ENCODE data around the gene CGRRF1. TPM values are rescaled to one million over a fixed set of nuclear protein-coding genes. Genes with fewer than 3 reads are reported as not detected.

CGRRF1 gene
- total and polyA plus RNA-seq, 9 of the 15 experiments (the other 6 are each of a cell fraction or from before 2014, with no cell fraction given) = 2.8 to 15.8 (median 4.6) TPM

- TF ChIP-seq HDAC2 (IDR thresholded peaks at IDR 0.05) (0 out of 2 replicates have a peak, but pooled peaks have one; percentile 58), SRSF3 (IDR thresholded peaks at IDR 0.05; ENCODE audit: insufficient read depth, low read length) (no peak), ZNF655 (CRISPR knock-in tag; IDR thresholded peaks at IDR 0.05) (no peak), ZNF175 (CRISPR knock-in tag; IDR thresholded peaks at IDR 0.05; ENCODE audit: low read depth) (no peak), NKRF (IDR thresholded peaks at IDR 0.05; ENCODE audit: borderline replicate concordance) (no peak), FOXK1 (CRISPR knock-in tag; IDR thresholded peaks at IDR 0.05; ENCODE audit: borderline replicate concordance) (no peak), KLF1 (tag; IDR thresholded peaks at IDR 0.05) (no peak), KAT8 (IDR thresholded peaks at IDR 0.05; ENCODE audit: low read depth) (no peak), ZBTB2 (IDR thresholded peaks at IDR 0.05) (no peak), CHD4 (IDR thresholded peaks at IDR 0.05; ENCODE audit: insufficient read depth, insufficient replicate concordance, low read depth, low read length, poor library complexity, severe bottlenecking) (no peak), MYC (IDR thresholded peaks at IDR 0.05; ENCODE audit: low read depth, low read length) (no peak), MYC (CRISPR knock-in tag; IDR thresholded peaks at IDR 0.05; ENCODE audit: borderline replicate concordance, low read depth) (0 out of 2 replicates have a peak, but pooled peaks have one; percentile 31), HOXB6 (CRISPR knock-in tag; IDR thresholded peaks at IDR 0.05; ENCODE audit: borderline replicate concordance) (no peak), STAT6 (CRISPR knock-in tag; IDR thresholded peaks at IDR 0.05) (no peak), VEZF1 (CRISPR knock-in tag; IDR thresholded peaks at IDR 0.05) (no peak), ZFX (CRISPR knock-in tag; IDR thresholded peaks at IDR 0.05) (peak; percentile 82), ZNF695 (CRISPR knock-in tag; IDR thresholded peaks at IDR 0.05) (no peak)
Observed at GRCh38 chr14:54564868-54565784, 55.4 kb downstream of the CGRRF1 start (continued).

All from K562 (cell line).